Measurements from ENCODE around the gene BARX1. TPM values are rescaled to one million over a fixed set of nuclear protein-coding genes. Genes with fewer than 3 reads are reported as not detected.

The BARX1 gene
- total RNA-seq, 1 donor from 2014 or later: not detected

GRCh38 chr9:93948441-93949072 lies 6.6 kb downstream of the BARX1 start:
- no peak overlapping the region for H3K27ac Mint-ChIP-seq
- no peak for DNase-seq (ENCODE audit: low spot score in 2 of 2, unreplicated experiment in 2 of 2)
- H3K9me3 Mint-ChIP-seq: peaks cover 3% of the 10 kb centered on the region
- no peak for TF ChIP-seq CTCF (IDR thresholded peaks at IDR 0.05; ENCODE audit: unreplicated experiment)
- peaks cover 99% of the 10 kb centered on the region for H3K27me3 Mint-ChIP-seq (ENCODE audit: low read depth)
- H3K36me3 Mint-ChIP-seq: peaks cover 3% of the 10 kb centered on the region
- H3K4me1 Mint-ChIP-seq: peaks cover 37% of the 10 kb centered on the region
- H3K4me3 Mint-ChIP-seq: peak overlapping the region; percentile 58

- H3K4me3 Mint-ChIP-seq: no peak overlapping the region
- DNase-seq (ENCODE audit: low spot score in 2 of 2, unreplicated experiment in 2 of 2): no peak
- H3K27ac Mint-ChIP-seq: no peak overlapping the region
- peaks cover 3% of the 10 kb centered on the region for H3K9me3 Mint-ChIP-seq
- TF ChIP-seq CTCF (IDR thresholded peaks at IDR 0.05; ENCODE audit: unreplicated experiment): no peak
- H3K36me3 Mint-ChIP-seq: peaks cover 3% of the 10 kb centered on the region
- H3K27me3 Mint-ChIP-seq (ENCODE audit: low read depth): peaks cover 99% of the 10 kb centered on the region
- H3K4me1 Mint-ChIP-seq: peaks cover 29% of the 10 kb centered on the region
These were observed 7.6 kb downstream of the BARX1 start for GRCh38 chr9:93947409-93948070.

- Mint-ChIP-seq H3K27ac (no peak overlapping the region), H3K4me1 (peaks cover 25% of the 10 kb centered on the region), H3K4me3 (peak overlapping the region; percentile 2), H3K9me3 (peaks cover 3% of the 10 kb centered on the region), H3K36me3 (peaks cover 3% of the 10 kb centered on the region), H3K27me3 (ENCODE audit: low read depth) (peaks cover 99% of the 10 kb centered on the region)
- DNase-seq (ENCODE audit: low spot score in 2 of 2, unreplicated experiment in 2 of 2): no peak
- TF ChIP-seq CTCF (IDR thresholded peaks at IDR 0.05; ENCODE audit: unreplicated experiment): no peak
These were observed 8.8 kb downstream of the BARX1 start for GRCh38 chr9:93946338-93946712.

- no peak for TF ChIP-seq CTCF (IDR thresholded peaks at IDR 0.05; ENCODE audit: unreplicated experiment)
- Mint-ChIP-seq H3K27me3 (ENCODE audit: low read depth) (peaks cover 99% of the 10 kb centered on the region), H3K36me3 (peaks cover 2% of the 10 kb centered on the region), H3K27ac (no peak overlapping the region), H3K4me1 (peaks cover 18% of the 10 kb centered on the region), H3K9me3 (peaks cover 3% of the 10 kb centered on the region), H3K4me3 (peak overlapping the region; percentile 14)
- DNase-seq (ENCODE audit: low spot score in 2 of 2, unreplicated experiment in 2 of 2): no peak
These were observed 9.5 kb downstream of the BARX1 start for GRCh38 chr9:93945400-93946337.

GRCh38 chr9:93944011-93944410 lies 11.1 kb downstream of the BARX1 start:
- Mint-ChIP-seq H3K4me1 (peaks cover 11% of the 10 kb centered on the region), H3K4me3 (no peak overlapping the region), H3K27me3 (ENCODE audit: low read depth) (peaks cover 100% of the 10 kb centered on the region), H3K27ac (no peak overlapping the region), H3K9me3 (no peaks in the 10 kb centered on the region), H3K36me3 (no peaks in the 10 kb centered on the region)
- TF ChIP-seq CTCF (IDR thresholded peaks at IDR 0.05; ENCODE audit: unreplicated experiment): no peak
- no peak for DNase-seq (ENCODE audit: low spot score in 2 of 2, unreplicated experiment in 2 of 2)

Measured in mesothelial cell of epicardium (in vitro differentiated cells).